ENCODE results near the gene ZHX3. TPM values are rescaled to one million over a fixed set of nuclear protein-coding genes. Genes with fewer than 3 reads are reported as not detected.

ZHX3 gene
- total and polyA plus RNA-seq, 9 of the 15 experiments (the other 6 are each of a cell fraction or from before 2014, with no cell fraction given): 0.80 to 14.6 (median 4.9) TPM

- TF ChIP-seq ZBTB40 (IDR thresholded peaks at IDR 0.05): 0 out of 2 replicates have a peak, but pooled peaks have one; percentile 50
- TF ChIP-seq ZBTB40 (CRISPR knock-in tag; IDR thresholded peaks at IDR 0.05): no peak
- TF ChIP-seq SPI1 (IDR thresholded peaks at IDR 0.05; ENCODE audit: borderline replicate concordance, low read depth, low read length): no peak
- no peak for TF ChIP-seq TCF7L2 (IDR thresholded peaks at IDR 0.05; ENCODE audit: low read depth, low read length)
- TF ChIP-seq PPARD (CRISPR knock-in tag; IDR thresholded peaks at IDR 0.05): no peak
- no peak for TF ChIP-seq RBBP5 (IDR thresholded peaks at IDR 0.05; ENCODE audit: borderline replicate concordance, insufficient read depth, low read length, poor library complexity, severe bottlenecking)
- TF ChIP-seq CEBPZ (IDR thresholded peaks at IDR 0.05; ENCODE audit: borderline replicate concordance, low read depth, low read length): no peak
- no peak for TF ChIP-seq MAZ (CRISPR knock-in tag; conservative IDR thresholded peaks at IDR 0.05 in 1 of 2, IDR thresholded peaks at IDR 0.05 in 1 of 2)
- TF ChIP-seq SUPT5H (IDR thresholded peaks at IDR 0.05): no peak
- TF ChIP-seq ZNF780A (CRISPR knock-in tag; IDR thresholded peaks at IDR 0.05): no peak
- TF ChIP-seq ZNF184 (CRISPR knock-in tag; IDR thresholded peaks at IDR 0.05): no peak
- no peak for TF ChIP-seq RNF219 (CRISPR knock-in tag; IDR thresholded peaks at IDR 0.05)
These were observed 3.4 kb upstream of the ZHX3 start (continued) for GRCh38 chr20:41320976-41321375.
